Caco-2 (cell line): Measurements from ENCODE around the gene LRRC42. TPM values are rescaled to one million over a fixed set of nuclear protein-coding genes. Genes with fewer than 3 reads are reported as not detected.

ENCODE experiments used
- BruUV-seq: library from RNA; stranded (reverse); fragments of 400-500 nt; replicated peaks from 2 replicates; lab custom pipeline; 2021; lab: Mats Ljungman, UMichigan
- CTCF ChIA-PET: fragments of 300-600 bp; sonication (Branson Sonifier 250); formaldehyde crosslinking; loops from one replicate; lab custom pipeline; 2022; ENCODE audit warnings: antibody characterized with exemption; lab: Charles Lee
- POLR2A ChIA-PET: fragments of 300-600 bp; sonication (Branson Sonifier 250); formaldehyde crosslinking; loops from one replicate; lab custom pipeline; 2022; ENCODE audit warnings: antibody characterized with exemption; lab: Charles Lee
- DNase-seq, 2 experiments: peaks; one replicate each; pipeline versions ENCODE4 v3.0.0 to v3.0.0-alpha.2; 2020 to 2022
- H3K27me3 ChIP-seq: replicated peaks from 2 replicates; pipeline ENCODE4 v1.6.0; 2011; ENCODE audit warnings: low read length; ENCODE audit not compliant: control insufficient read depth, insufficient read depth
- H3K36me3 ChIP-seq: 2 replicates; pipeline ENCODE4 v1.5.1; 2011; ENCODE audit warnings: low read length; ENCODE audit not compliant: control insufficient read depth, insufficient read depth
- H3K4me1 ChIP-seq: fragments of 250-450 bp; sonication (Bioruptor Pico); 2 replicates; pipeline ENCODE4 v1.5.1; 2020; ENCODE audit warnings: mild to moderate bottlenecking
- H3K4me3 ChIP-seq: 2 replicates; pipeline ENCODE4 v1.5.1; 2011; ENCODE audit warnings: low read depth, mild to moderate bottlenecking, control low read depth, low read length
- H3K9me3 ChIP-seq: fragments of 250-450 bp; sonication (Bioruptor Pico); 2 replicates; pipeline ENCODE4 v1.5.1; 2020; ENCODE audit warnings: mild to moderate bottlenecking, moderate library complexity
- H3K27ac Mint-ChIP-seq: one replicate; pipeline ENCODE4 v1.8.0; 2022; ENCODE audit warnings: mixed read lengths; ENCODE audit not compliant: unreplicated experiment
- H3K27me3 Mint-ChIP-seq: one replicate; pipeline ENCODE4 v1.8.0; 2022; ENCODE audit warnings: mixed read lengths; ENCODE audit not compliant: insufficient read depth, unreplicated experiment
- H3K36me3 Mint-ChIP-seq: one replicate; pipeline ENCODE4 v1.8.0; 2022; ENCODE audit warnings: mild to moderate bottlenecking, mixed read lengths; ENCODE audit not compliant: insufficient read depth, unreplicated experiment
- H3K4me1 Mint-ChIP-seq: one replicate; pipeline ENCODE4 v1.8.0; 2022; ENCODE audit warnings: low read depth, mixed read lengths; ENCODE audit not compliant: unreplicated experiment
- H3K4me3 Mint-ChIP-seq: one replicate; pipeline ENCODE4 v1.8.0; 2022; ENCODE audit warnings: mild to moderate bottlenecking, moderate library complexity, mixed read lengths; ENCODE audit not compliant: unreplicated experiment
- H3K9me3 Mint-ChIP-seq: one replicate; pipeline ENCODE4 v1.8.0; 2022; ENCODE audit warnings: mixed read lengths; ENCODE audit not compliant: unreplicated experiment
- CTCF ChIP-seq, 2 experiments: fragments of 200-600 bp in 1 of 2; IDR thresholded peaks; 1 replicate in 1 of 2; 2 replicates in 1 of 2; pipeline versions ENCODE4 v1.5.1 to v1.8.0; 2011 to 2022; ENCODE audit warnings: antibody characterized with exemption in 1 of 2, control low read depth in 1 of 2, inconsistent platforms in 1 of 2, low read depth in 1 of 2, low read length in 1 of 2, mild to moderate bottlenecking in 1 of 2, moderate library complexity in 1 of 2; ENCODE audit not compliant: insufficient read depth in 1 of 2, severe bottlenecking in 1 of 2, unreplicated experiment in 1 of 2
- intact Hi-C: fragments of 100-400 bp; cut with micrococcal nuclease; formaldehyde crosslinking; loops from one replicate; pipeline ENCODE4 v1.10.0; 2022; ENCODE audit not compliant: unreplicated experiment
- total RNA-seq: library from RNA; stranded (reverse); gene quantifications from 2 replicates; pipeline ENCODE4 v1.2.3, GENCODE V29; 2022

The LRRC42 gene
- total RNA-seq, 1 experiment from 2014 or later: 38.9 TPM

GRCh38 chr1:53964109-53964508, 18.0 kb downstream of the LRRC42 start:
- no peak for TF ChIP-seq CTCF (IDR thresholded peaks at IDR 0.05; ENCODE audit: insufficient read depth in 1 of 2, low read depth in 1 of 2, low read length in 1 of 2, severe bottlenecking in 1 of 2, unreplicated experiment in 1 of 2)
- no peaks in the 10 kb centered on the region for H3K9me3 ChIP-seq
- peaks cover 11% of the 10 kb centered on the region for H3K4me1 ChIP-seq
- intact Hi-C loops: no loop called here
- POLR2A ChIA-PET: no interaction called here
- no TSS peak for BruUV-seq
- peaks cover 26% of the 10 kb centered on the region for H3K4me1 Mint-ChIP-seq
- H3K9me3 Mint-ChIP-seq: no peaks in the 10 kb centered on the region
- peaks cover 2% of the 10 kb centered on the region; the same call in 1 of the 2 replicates for H3K36me3 ChIP-seq
- H3K4me3 Mint-ChIP-seq: no peak overlapping the region
- H3K36me3 Mint-ChIP-seq: peaks cover 71% of the 10 kb centered on the region
- H3K27me3 Mint-ChIP-seq: no peaks in the 10 kb centered on the region
- DNase-seq: no peak
- no peaks in the 10 kb centered on the region for H3K27me3 ChIP-seq
- CTCF ChIA-PET: no interaction called here
- H3K4me3 ChIP-seq: no peak overlapping the region
- peak overlapping the region; percentile 78 for H3K27ac Mint-ChIP-seq

GRCh38 chr1:53966794-53967193, 20.6 kb downstream of the LRRC42 start:
- Histone ChIP-seq H3K4me1 (peaks cover 11% of the 10 kb centered on the region), H3K27me3 (no peaks in the 10 kb centered on the region), H3K4me3 (no peak overlapping the region), H3K36me3 (peaks cover 2% of the 10 kb centered on the region; the same call in 1 of the 2 replicates), H3K9me3 (no peaks in the 10 kb centered on the region)
- Mint-ChIP-seq H3K27me3 (no peaks in the 10 kb centered on the region), H3K36me3 (peaks cover 64% of the 10 kb centered on the region), H3K9me3 (no peaks in the 10 kb centered on the region), H3K4me3 (no peak overlapping the region), H3K27ac (no peak overlapping the region), H3K4me1 (peaks cover 26% of the 10 kb centered on the region)
- CTCF ChIA-PET: no interaction called here
- BruUV-seq: no TSS peak
- no peak for TF ChIP-seq CTCF (IDR thresholded peaks at IDR 0.05; ENCODE audit: insufficient read depth in 1 of 2, low read depth in 1 of 2, low read length in 1 of 2, severe bottlenecking in 1 of 2, unreplicated experiment in 1 of 2)
- POLR2A ChIA-PET: no interaction called here
- intact Hi-C loops: no loop called here
- DNase-seq: no peak

DNA sequence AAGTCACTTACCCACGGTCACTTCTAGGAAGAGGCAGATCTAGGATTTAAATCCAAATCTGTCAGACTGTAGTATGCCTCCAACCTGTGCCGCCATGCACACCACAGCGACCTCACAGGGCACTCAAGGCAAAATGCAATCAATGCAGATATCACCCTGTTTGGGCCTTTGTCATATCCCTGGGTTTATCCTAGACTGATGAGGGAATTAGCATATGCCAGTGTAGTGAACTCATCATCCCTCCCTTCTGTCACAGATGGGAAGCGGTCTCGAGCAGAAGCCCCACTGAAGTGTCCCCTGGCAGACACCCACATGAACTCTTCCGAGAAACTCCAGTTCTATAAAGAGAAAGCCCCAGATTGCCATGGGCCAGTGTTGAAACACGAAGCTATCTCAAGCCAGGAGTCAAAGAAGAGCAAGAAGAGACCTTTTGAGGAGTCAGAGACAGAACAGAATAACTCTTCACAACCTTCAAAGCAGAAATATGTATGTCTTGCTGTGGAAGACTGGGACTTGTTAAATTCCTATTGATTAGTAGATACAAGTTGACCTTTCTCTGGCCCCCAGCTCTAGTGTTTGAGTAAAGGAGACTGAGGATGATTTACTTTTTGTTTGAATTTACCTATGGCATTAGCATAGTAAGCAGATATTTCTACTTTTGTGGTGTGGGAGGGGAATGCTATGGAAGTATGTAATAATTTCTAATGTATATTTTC, 21.4 kb downstream of the LRRC42 start:
- H3K4me1 ChIP-seq: peaks cover 11% of the 10 kb centered on the region
- BruUV-seq: TSS peak; percentile 48
- H3K4me1 Mint-ChIP-seq: peaks cover 26% of the 10 kb centered on the region
- no peak for TF ChIP-seq CTCF (IDR thresholded peaks at IDR 0.05; ENCODE audit: insufficient read depth in 1 of 2, low read depth in 1 of 2, low read length in 1 of 2, severe bottlenecking in 1 of 2, unreplicated experiment in 1 of 2)
- H3K27me3 Mint-ChIP-seq: no peaks in the 10 kb centered on the region
- CTCF ChIA-PET: no interaction called here
- intact Hi-C loops: no loop called here
- no peak for DNase-seq
- H3K4me3 ChIP-seq: no peak overlapping the region
- H3K27me3 ChIP-seq: no peaks in the 10 kb centered on the region
- peak overlapping the region; percentile 39 for H3K27ac Mint-ChIP-seq
- H3K9me3 Mint-ChIP-seq: no peaks in the 10 kb centered on the region
- H3K36me3 ChIP-seq: peaks cover 2% of the 10 kb centered on the region; the same call in 1 of the 2 replicates
- no peak overlapping the region for H3K4me3 Mint-ChIP-seq
- no peaks in the 10 kb centered on the region for H3K9me3 ChIP-seq
- H3K36me3 Mint-ChIP-seq: peaks cover 60% of the 10 kb centered on the region
- POLR2A ChIA-PET: no interaction called here
